ENCODE results near the gene KRT37. TPM values are rescaled to one million over a fixed set of nuclear protein-coding genes. Genes with fewer than 3 reads are reported as not detected.
A peak's percentile ranks its signal among the peaks of the same experiment; 100 is the strongest.

Gene KRT37
- total RNA-seq, 1 experiment from 2014 or later: not detected

DNA sequence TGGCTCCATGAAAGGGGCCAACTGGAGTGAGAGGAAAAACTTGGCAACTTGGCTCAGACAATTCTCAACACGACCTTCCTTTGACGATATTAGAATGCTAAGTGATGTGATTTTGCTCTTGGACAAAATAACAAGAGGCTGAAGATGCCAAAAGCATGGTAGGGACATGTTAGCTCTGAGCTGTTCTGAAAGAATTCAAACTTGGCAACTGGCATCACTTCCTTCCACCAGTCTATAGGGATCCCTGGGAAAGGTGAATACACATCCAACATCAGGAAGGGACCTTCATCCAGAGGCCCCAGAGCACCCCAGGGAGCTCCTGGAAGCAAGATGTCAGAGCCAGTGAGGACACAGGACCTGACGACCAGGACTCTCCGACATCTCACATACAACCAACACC, 4.3 kb downstream of the KRT37 start:
- H3K27ac ChIP-seq (ENCODE audit: low read length): peak overlapping the region; percentile 19; the same call in 1 of the 2 replicates

GRCh38 chr17:41419716-41420115, 4.7 kb downstream of the KRT37 start:
- peaks cover 12% of the 10 kb centered on the region; the same call in 1 of the 2 replicates for H3K4me1 ChIP-seq (ENCODE audit: control insufficient read depth, insufficient read depth, low read length)
- POLR2A ChIA-PET: no interaction called here
- in situ Hi-C loops (cut with HindIII; ENCODE audit: low pct_unique_long_range_greater_than_20kb, low sequenced_read_pairs): no loop called here
- no peaks in the 10 kb centered on the region for H3K9me3 ChIP-seq (ENCODE audit: control insufficient read depth, insufficient read depth, low read depth, low read length)
- ATAC-seq (no peak), DNase-seq (ENCODE audit: low read depth, low spot score) (no peak)
- TF ChIP-seq TCF7L2 (IDR thresholded peaks at IDR 0.05; ENCODE audit: low read depth, low read length): no peak
- no peak for TF ChIP-seq SIN3A (IDR thresholded peaks at IDR 0.05; ENCODE audit: borderline replicate concordance, insufficient read depth, low read depth, low read length)
- TF ChIP-seq REST (IDR thresholded peaks at IDR 0.05; ENCODE audit: insufficient read depth in 1 of 2, low read depth in 2 of 2, low read length in 1 of 2): no peak
- no peak for TF ChIP-seq CTCF (IDR thresholded peaks at IDR 0.05)
- TF ChIP-seq POLR2AphosphoS5 (IDR thresholded peaks at IDR 0.05; ENCODE audit: low read depth, low read length): no peak
- no TSS peak for BruUV-seq (replicated peaks)
- intact Hi-C loops (cut with micrococcal nuclease; ENCODE audit: unreplicated experiment): no loop called here
- H3K27me3 ChIP-seq (ENCODE audit: control insufficient read depth, insufficient read depth, low read length): no peaks in the 10 kb centered on the region
- H3K27ac ChIP-seq (ENCODE audit: low read length): no peak overlapping the region
- no peak overlapping the region for H3K4me3 ChIP-seq (ENCODE audit: low read depth in 2 of 2, low read length in 2 of 2)
- H3K36me3 ChIP-seq (ENCODE audit: control insufficient read depth, insufficient read depth, low read length): no peaks in the 10 kb centered on the region
- CTCF ChIA-PET: no interaction called here

More for the DNA sequence above, 4.3 kb downstream of the KRT37 start:
- Histone ChIP-seq H3K4me1 (ENCODE audit: control insufficient read depth, insufficient read depth, low read length) (peaks cover 12% of the 10 kb centered on the region; the same call in 1 of the 2 replicates), H3K4me3 (ENCODE audit: low read depth in 2 of 2, low read length in 2 of 2) (no peak overlapping the region), H3K9me3 (ENCODE audit: control insufficient read depth, insufficient read depth, low read depth, low read length) (no peaks in the 10 kb centered on the region), H3K27me3 (ENCODE audit: control insufficient read depth, insufficient read depth, low read length) (no peaks in the 10 kb centered on the region), H3K36me3 (ENCODE audit: control insufficient read depth, insufficient read depth, low read length) (no peaks in the 10 kb centered on the region)
- BruUV-seq (replicated peaks): no TSS peak
- TF ChIP-seq SIN3A (IDR thresholded peaks at IDR 0.05; ENCODE audit: borderline replicate concordance, insufficient read depth, low read depth, low read length): no peak
- TF ChIP-seq TCF7L2 (IDR thresholded peaks at IDR 0.05; ENCODE audit: low read depth, low read length): no peak
- TF ChIP-seq POLR2AphosphoS5 (IDR thresholded peaks at IDR 0.05; ENCODE audit: low read depth, low read length): no peak
- no peak for TF ChIP-seq CTCF (IDR thresholded peaks at IDR 0.05)
- TF ChIP-seq REST (IDR thresholded peaks at IDR 0.05; ENCODE audit: insufficient read depth in 1 of 2, low read depth in 2 of 2, low read length in 1 of 2): no peak
- CTCF ChIA-PET: no interaction called here
- POLR2A ChIA-PET: no interaction called here
- ATAC-seq (no peak), DNase-seq (ENCODE audit: low read depth, low spot score) (no peak)
- in situ Hi-C loops (cut with HindIII; ENCODE audit: low pct_unique_long_range_greater_than_20kb, low sequenced_read_pairs): no loop called here
- intact Hi-C loops (cut with micrococcal nuclease; ENCODE audit: unreplicated experiment): no loop called here
